GM13977 (cell line): ENCODE data around the gene COLQ.

ENCODE experiments used
- DNase-seq: peaks from one replicate; pipeline ENCODE4 v3.0.0; 2012; ENCODE audit warnings: low spot score
- in situ Hi-C: fragments of 300-500 bp; cut with MboI; formaldehyde crosslinking; loops from one replicate; pipeline ENCODE4 v1.12.0; 2022; ENCODE audit warnings: low sequenced_read_pairs, low pct_unique_long_range_greater_than_20kb, mixed read lengths, inconsistent platforms; ENCODE audit not compliant: unreplicated experiment
- TF ChIP-seq, protein P1 (sequence below): IDR thresholded peaks from 2 replicates; pipeline ENCODE4 v1.5.1; 2012; ENCODE audit warnings: mild to moderate bottlenecking, control low read depth; ENCODE audit not compliant: insufficient read depth; ENCODE audit errors: extremely low read depth, missing control alignments

The COLQ gene

DNA sequence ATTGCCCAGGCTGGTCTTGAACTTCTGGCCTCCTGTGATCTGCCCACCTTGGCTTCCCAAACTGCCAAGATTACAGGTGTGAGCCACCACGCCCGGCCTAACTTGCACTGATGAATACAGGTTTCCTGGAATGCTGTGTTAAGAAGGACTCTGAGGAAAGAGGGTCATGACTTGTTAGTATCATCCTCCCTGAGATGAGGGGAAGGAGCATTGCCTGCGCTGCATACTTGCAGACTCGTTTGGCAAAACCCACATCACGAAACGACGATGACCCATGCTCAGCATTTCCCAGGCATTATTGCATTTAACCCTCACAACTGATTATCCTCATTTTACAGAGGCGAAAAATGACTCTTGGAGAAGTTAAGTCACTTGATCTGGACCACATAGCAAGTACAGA is 18.9 kb downstream of the COLQ start:
- in situ Hi-C loops, result no loop called here
- TF ChIP-seq, protein P1, sequence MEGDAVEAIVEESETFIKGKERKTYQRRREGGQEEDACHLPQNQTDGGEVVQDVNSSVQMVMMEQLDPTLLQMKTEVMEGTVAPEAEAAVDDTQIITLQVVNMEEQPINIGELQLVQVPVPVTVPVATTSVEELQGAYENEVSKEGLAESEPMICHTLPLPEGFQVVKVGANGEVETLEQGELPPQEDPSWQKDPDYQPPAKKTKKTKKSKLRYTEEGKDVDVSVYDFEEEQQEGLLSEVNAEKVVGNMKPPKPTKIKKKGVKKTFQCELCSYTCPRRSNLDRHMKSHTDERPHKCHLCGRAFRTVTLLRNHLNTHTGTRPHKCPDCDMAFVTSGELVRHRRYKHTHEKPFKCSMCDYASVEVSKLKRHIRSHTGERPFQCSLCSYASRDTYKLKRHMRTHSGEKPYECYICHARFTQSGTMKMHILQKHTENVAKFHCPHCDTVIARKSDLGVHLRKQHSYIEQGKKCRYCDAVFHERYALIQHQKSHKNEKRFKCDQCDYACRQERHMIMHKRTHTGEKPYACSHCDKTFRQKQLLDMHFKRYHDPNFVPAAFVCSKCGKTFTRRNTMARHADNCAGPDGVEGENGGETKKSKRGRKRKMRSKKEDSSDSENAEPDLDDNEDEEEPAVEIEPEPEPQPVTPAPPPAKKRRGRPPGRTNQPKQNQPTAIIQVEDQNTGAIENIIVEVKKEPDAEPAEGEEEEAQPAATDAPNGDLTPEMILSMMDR, result no peak
- no peak for DNase-seq

DNA sequence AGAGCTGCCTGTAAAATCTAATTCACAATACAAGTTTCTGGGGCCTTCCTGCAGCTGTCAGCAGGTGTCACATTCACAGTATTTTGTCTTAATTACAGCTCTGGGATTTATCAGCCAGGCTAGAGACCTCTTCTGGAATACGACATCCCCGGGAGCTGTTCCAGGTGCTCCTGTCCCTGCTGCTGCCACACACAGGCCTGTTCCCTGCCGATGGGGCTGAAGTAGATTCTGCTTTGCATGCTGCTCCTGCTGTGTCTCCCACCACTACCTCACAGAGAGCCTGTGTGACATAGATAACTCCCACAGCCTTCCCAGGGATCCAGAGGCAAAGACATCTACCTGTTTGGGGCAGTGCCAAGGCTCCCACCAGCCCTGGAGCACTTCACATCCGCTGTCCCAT is 20.4 kb downstream of the COLQ start:
- DNase-seq, result no peak
- TF ChIP-seq, protein P1, result no peak
- in situ Hi-C loops, result no loop called here

DNA sequence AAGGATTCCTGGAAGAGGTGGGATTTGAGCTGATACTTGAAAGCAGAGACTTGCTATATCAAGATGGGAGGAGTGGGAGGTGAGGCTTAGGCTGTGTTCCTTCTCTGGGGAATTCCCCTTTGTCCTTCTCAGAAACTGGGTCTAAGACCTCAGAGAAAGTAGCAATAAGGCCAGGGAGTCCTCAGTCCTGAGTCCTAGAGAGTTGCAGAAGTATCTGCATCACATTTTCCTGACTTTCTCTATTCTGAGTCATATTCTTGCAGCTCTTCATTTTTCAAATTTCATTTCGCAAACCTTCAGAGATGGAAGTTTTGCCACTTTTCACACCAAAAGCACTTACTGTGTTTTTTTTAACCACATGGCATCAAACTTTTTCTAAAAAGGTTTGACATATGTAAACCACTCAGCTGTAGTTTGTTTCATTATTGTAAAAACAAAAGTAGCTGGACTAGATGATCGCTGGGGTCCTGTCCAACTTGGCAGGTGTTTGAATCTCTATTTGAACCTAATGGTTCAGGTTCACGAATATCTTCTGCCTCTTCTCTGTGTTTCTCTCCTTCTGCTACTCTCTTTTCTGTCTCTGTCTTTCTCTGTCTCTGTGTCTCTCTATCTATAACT is 21.3 kb downstream of the COLQ start:
- TF ChIP-seq, protein P1, result no peak
- DNase-seq, result peak; percentile 40
- in situ Hi-C loops, result no loop called here

DNA sequence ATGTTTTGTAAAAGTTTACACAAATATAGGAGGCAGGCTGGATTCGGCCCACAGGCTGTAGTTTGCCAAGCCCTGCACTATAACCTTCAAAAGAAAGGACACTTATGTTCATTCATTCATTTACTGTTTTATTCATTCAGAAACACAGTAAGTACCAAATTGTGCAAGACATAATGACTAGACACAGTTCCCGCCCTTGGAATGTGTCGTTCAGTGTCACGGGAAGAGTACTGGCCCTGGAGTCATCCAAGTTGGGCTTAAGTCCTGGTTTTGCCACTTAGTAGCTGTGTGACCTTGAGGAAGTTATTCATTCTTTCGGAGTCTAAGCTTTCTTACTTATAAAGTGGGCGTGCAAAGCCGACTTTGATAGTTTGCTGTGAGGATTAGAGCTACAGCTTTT is 22.0 kb downstream of the COLQ start:
- in situ Hi-C loops, result no loop called here
- TF ChIP-seq, protein P1, result no peak

DNA sequence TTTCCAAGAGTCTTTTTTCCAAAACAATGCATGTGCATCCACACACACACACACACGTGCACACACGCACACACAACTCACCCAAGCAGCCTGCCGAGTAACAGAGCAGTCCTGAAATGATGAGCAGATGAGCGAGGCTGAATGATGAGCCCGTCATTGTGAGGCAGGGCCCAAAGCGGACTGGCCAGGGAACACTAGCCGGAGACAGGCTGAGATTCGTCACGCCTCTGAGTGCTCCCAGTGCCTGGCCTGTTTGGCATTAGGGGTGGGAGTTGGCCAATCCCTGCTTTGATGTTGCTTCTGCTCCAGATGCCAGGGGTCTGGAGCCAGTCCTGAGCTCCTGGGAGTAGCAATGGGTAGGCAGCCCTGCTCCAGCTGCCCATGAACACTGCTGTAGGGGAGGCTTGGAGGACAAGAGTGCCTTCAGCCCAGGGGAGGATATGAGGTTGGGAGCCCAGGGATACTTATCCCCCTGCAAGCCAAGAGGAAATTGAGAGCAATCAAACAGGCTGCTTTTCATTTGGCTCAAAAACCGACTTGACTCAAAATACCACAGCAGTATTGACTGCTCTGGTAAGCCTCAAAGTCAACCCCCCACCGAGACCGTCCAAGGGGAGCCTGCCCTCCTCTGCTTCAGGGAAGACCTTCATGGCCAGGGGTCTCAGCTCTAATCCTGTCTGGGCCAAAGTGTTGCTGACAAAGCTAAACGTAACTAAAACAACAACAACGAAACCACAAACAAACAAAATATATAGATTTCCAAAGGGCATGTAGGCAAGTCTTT is 22.9 kb downstream of the COLQ start:
- DNase-seq, result no peak
- TF ChIP-seq, protein P1, result no peak
- in situ Hi-C loops, result no loop called here

More for the DNA sequence above, 22.0 kb downstream of the COLQ start:
- no peak for DNase-seq

DNA sequence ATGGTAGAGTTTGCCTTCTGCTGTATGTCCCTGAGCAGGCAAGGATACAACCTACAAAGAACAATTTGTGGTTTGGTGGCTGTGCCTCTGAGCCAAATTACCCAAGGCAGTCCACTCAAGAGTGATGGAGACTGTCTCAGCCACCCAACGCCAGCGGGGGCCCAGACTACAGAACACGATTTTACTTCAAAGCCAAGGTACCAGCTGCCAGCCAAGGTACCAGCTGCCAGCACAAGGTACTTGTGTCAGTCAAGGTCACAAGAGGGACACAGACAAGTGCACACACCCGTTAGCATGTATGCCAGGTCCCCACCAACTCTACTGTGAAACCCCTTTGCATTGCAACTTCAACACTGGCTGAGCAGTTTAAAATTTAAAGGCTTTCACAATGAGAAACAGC is 23.5 kb downstream of the COLQ start:
- in situ Hi-C loops, result no loop called here
- DNase-seq, result no peak
- TF ChIP-seq, protein P1, result no peak

DNA sequence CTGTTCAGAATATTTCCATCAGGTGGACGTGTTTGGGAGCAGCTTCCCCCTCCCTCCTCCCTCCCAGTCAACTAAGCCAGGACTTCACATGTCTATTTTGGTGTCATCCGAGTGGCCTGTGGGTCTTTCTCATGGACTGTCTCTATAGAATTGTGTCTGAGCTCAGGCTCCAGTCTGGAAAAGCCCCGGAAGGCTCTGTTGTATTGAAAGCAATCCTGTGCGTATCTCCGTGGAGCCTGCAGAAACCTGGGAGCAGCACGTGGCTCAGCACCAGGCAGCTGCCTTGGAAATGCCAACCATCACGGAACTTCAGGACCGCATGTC is 25.2 kb downstream of the COLQ start:
- in situ Hi-C loops, result no loop called here
- TF ChIP-seq, protein P1, result no peak
- DNase-seq, result no peak
